HUES64 (cell line): ENCODE data around the gene HMGCS1.
"Not testable (repeated sequence)": the region's sequence is repeated elsewhere in the genome, so short reads cannot be mapped to it uniquely, and the experiment has no call there.

Source experiments
- H3K27ac ChIP-seq: 2 replicates; pipeline ENCODE4 v1.7.0; 2013; ENCODE audit warnings: low read depth, low read length, inconsistent platforms
- H3K27me3 ChIP-seq: 2 replicates; pipeline ENCODE4 v1.6.1; 2013; ENCODE audit warnings: mild to moderate bottlenecking, low read length; ENCODE audit not compliant: insufficient read depth
- H3K36me3 ChIP-seq: 2 replicates; pipeline ENCODE4 v1.6.1; 2013; ENCODE audit warnings: mild to moderate bottlenecking, low read length; ENCODE audit not compliant: insufficient read depth
- H3K4me1 ChIP-seq: 2 replicates; pipeline ENCODE4 v1.6.1; 2013; ENCODE audit warnings: mild to moderate bottlenecking, low read length, moderate library complexity; ENCODE audit not compliant: insufficient read depth
- H3K4me3 ChIP-seq: 2 replicates; pipeline ENCODE4 v1.5.1; 2013; ENCODE audit warnings: mild to moderate bottlenecking, low read length, moderate library complexity
- H3K9ac ChIP-seq: 2 replicates; pipeline ENCODE4 v1.6.1; 2013; ENCODE audit warnings: mild to moderate bottlenecking, low read depth, low read length
- H3K9me3 ChIP-seq: 2 replicates; pipeline ENCODE4 v1.6.1; 2013; ENCODE audit warnings: low read depth, low read length; ENCODE audit not compliant: insufficient read depth
- WGBS: fragments of 150-250, 120-280 bp; methylation state at CpG from one replicate; pipeline ENCODE4 v1.1.7; 2013; ENCODE audit warnings: missing lambda C conversion rate; 5-methylcytosine and 5-hydroxymethylcytosine counted together

Gene HMGCS1

GRCh38 chr5:43312699-43313034, 545 bp downstream of the HMGCS1 start:
- peaks cover 47% of the 10 kb centered on the region for H3K4me1 ChIP-seq

GRCh38 chr5:43312076-43312661, 1.0 kb downstream of the HMGCS1 start:
- H3K36me3 ChIP-seq = peaks cover 39% of the 10 kb centered on the region
- peaks cover 47% of the 10 kb centered on the region for H3K4me1 ChIP-seq
- no peak overlapping the region for H3K27ac ChIP-seq

More at GRCh38 chr5:43312699-43313034, 545 bp downstream of the HMGCS1 start:
- peaks cover 34% of the 10 kb centered on the region for H3K36me3 ChIP-seq
- no peaks in the 10 kb centered on the region for H3K9me3 ChIP-seq
- H3K4me3 ChIP-seq = peak overlapping the region; percentile 97
- WGBS = under 1% methylated on average over 9 of the region's 9 CpGs
- no peaks in the 10 kb centered on the region for H3K27me3 ChIP-seq
- H3K27ac ChIP-seq = peak overlapping the region; percentile 77
- H3K9ac ChIP-seq = peak overlapping the region; percentile 79

GRCh38 chr5:43309637-43310036, 3.6 kb downstream of the HMGCS1 start:
- Histone ChIP-seq H3K36me3 (peaks cover 59% of the 10 kb centered on the region), H3K4me1 (peaks cover 49% of the 10 kb centered on the region), H3K4me3 (peak overlapping the region; percentile 97), H3K27me3 (no peaks in the 10 kb centered on the region), H3K27ac (peak overlapping the region; percentile 28; the same call in 1 of the 2 replicates), H3K9ac (peak overlapping the region; percentile 14; the same call in 1 of the 2 replicates), H3K9me3 (no peaks in the 10 kb centered on the region)

More at GRCh38 chr5:43312076-43312661, 1.0 kb downstream of the HMGCS1 start:
- H3K4me3 ChIP-seq = peak overlapping the region; percentile 97
- 18% methylated on average over 6 of the region's 6 CpGs for WGBS
- no peaks in the 10 kb centered on the region for H3K27me3 ChIP-seq
- H3K9ac ChIP-seq = peak overlapping the region; percentile 79
- no peaks in the 10 kb centered on the region for H3K9me3 ChIP-seq

- Histone ChIP-seq H3K4me1 (peaks cover 50% of the 10 kb centered on the region), H3K9me3 (no peaks in the 10 kb centered on the region), H3K27me3 (no peaks in the 10 kb centered on the region), H3K27ac (peak overlapping the region; percentile 28; the same call in 1 of the 2 replicates), H3K4me3 (peak overlapping the region; percentile 97; the same call in 1 of the 2 replicates), H3K36me3 (peaks cover 64% of the 10 kb centered on the region), H3K9ac (peak overlapping the region; percentile 14; the same call in 1 of the 2 replicates)
- 73% methylated on average over 3 of the region's 3 CpGs for WGBS
Observed at GRCh38 chr5:43309122-43309521, 4.1 kb downstream of the HMGCS1 start.

- Histone ChIP-seq H3K36me3 (peaks cover 84% of the 10 kb centered on the region), H3K4me1 (peaks cover 60% of the 10 kb centered on the region)
- not testable (repeated sequence) for H3K4me3 ChIP-seq, H3K9me3 ChIP-seq, H3K27me3 ChIP-seq, H3K9ac ChIP-seq, H3K27ac ChIP-seq
- WGBS = 96% methylated on average over 5 of the region's 5 CpGs
Observed at GRCh38 chr5:43306954-43307353, 6.3 kb downstream of the HMGCS1 start.

- H3K9ac ChIP-seq = no peak overlapping the region
- peaks cover 51% of the 10 kb centered on the region for H3K4me1 ChIP-seq
- H3K4me3 ChIP-seq = no peak overlapping the region
- 94% methylated on average over 1 of the region's 1 CpG for WGBS
- no peak overlapping the region for H3K27ac ChIP-seq
- H3K9me3 ChIP-seq = no peaks in the 10 kb centered on the region
- no peaks in the 10 kb centered on the region for H3K27me3 ChIP-seq
- H3K36me3 ChIP-seq = peaks cover 85% of the 10 kb centered on the region
Observed at GRCh38 chr5:43305948-43306565, 7.2 kb downstream of the HMGCS1 start.

- no peaks in the 10 kb centered on the region for H3K27me3 ChIP-seq
- no peaks in the 10 kb centered on the region for H3K9me3 ChIP-seq
- H3K27ac ChIP-seq = no peak overlapping the region
- no peak overlapping the region for H3K9ac ChIP-seq
- 100% methylated on average over 1 of the region's 1 CpG for WGBS
- H3K4me1 ChIP-seq = peaks cover 36% of the 10 kb centered on the region
- H3K36me3 ChIP-seq = peaks cover 93% of the 10 kb centered on the region
- no peak overlapping the region for H3K4me3 ChIP-seq
Observed at GRCh38 chr5:43304525-43304924, 8.7 kb downstream of the HMGCS1 start.

GRCh38 chr5:43303242-43303641, 10.0 kb downstream of the HMGCS1 start:
- H3K9me3 ChIP-seq = no peaks in the 10 kb centered on the region
- whole genome bisulfite sequencing = 96% methylated on average over 4 of the region's 4 CpGs
- H3K36me3 ChIP-seq = peaks cover 92% of the 10 kb centered on the region
- no peak overlapping the region for H3K27ac ChIP-seq
- H3K9ac ChIP-seq = no peak overlapping the region
- H3K4me3 ChIP-seq = no peak overlapping the region
- H3K27me3 ChIP-seq = no peaks in the 10 kb centered on the region
- H3K4me1 ChIP-seq = peaks cover 24% of the 10 kb centered on the region

GRCh38 chr5:43302481-43302880, 10.7 kb downstream of the HMGCS1 start:
- Histone ChIP-seq H3K9me3 (no peaks in the 10 kb centered on the region), H3K27ac (no peak overlapping the region), H3K9ac (no peak overlapping the region), H3K36me3 (peaks cover 92% of the 10 kb centered on the region), H3K27me3 (no peaks in the 10 kb centered on the region), H3K4me1 (peaks cover 22% of the 10 kb centered on the region), H3K4me3 (no peak overlapping the region)
- 89% methylated on average over 3 of the region's 3 CpGs for WGBS

GRCh38 chr5:43301653-43302091, 11.5 kb downstream of the HMGCS1 start:
- H3K9ac ChIP-seq = no peak overlapping the region
- H3K9me3 ChIP-seq = no peaks in the 10 kb centered on the region
- peaks cover 94% of the 10 kb centered on the region for H3K36me3 ChIP-seq
- peaks cover 22% of the 10 kb centered on the region for H3K4me1 ChIP-seq
- H3K27me3 ChIP-seq = no peaks in the 10 kb centered on the region
- H3K4me3 ChIP-seq = no peak overlapping the region
- no peak overlapping the region for H3K27ac ChIP-seq
- WGBS = 94% methylated on average over 3 of the region's 3 CpGs

GRCh38 chr5:43300112-43300511, 13.1 kb downstream of the HMGCS1 start:
- peaks cover 20% of the 10 kb centered on the region for H3K4me1 ChIP-seq

More at GRCh38 chr5:43300112-43300511, 13.1 kb downstream of the HMGCS1 start:
- no peak overlapping the region for H3K9ac ChIP-seq
- no peaks in the 10 kb centered on the region for H3K27me3 ChIP-seq
- no peak overlapping the region for H3K4me3 ChIP-seq
- H3K9me3 ChIP-seq = no peaks in the 10 kb centered on the region
- peaks cover 98% of the 10 kb centered on the region for H3K36me3 ChIP-seq
- WGBS = 92% methylated on average over 1 of the region's 1 CpG
- H3K27ac ChIP-seq = no peak overlapping the region
